HCT116 (cell line): ENCODE measurements around the gene AOC1. TPM values are rescaled to one million over a fixed set of nuclear protein-coding genes. Genes with fewer than 3 reads are reported as not detected.

Experiments
- ATAC-seq: fragments of 200-7000 bp; cut with Tn5 transposase; 2 replicates; pipeline ENCODE4 v1.9.1; 2020; ENCODE audit warnings: mild to moderate bottlenecking, moderate library complexity
- BruUV-seq: library from RNA; stranded (reverse); fragments of 400-500 nt; replicated peaks from 2 replicates; lab custom pipeline; 2021; lab: Mats Ljungman, UMichigan
- CTCF ChIA-PET: fragments of 300-600 bp; sonication (Branson Sonifier 250); formaldehyde crosslinking; loops from one replicate; lab custom pipeline; 2021; ENCODE audit warnings: antibody characterized with exemption; lab: Charles Lee
- POLR2A ChIA-PET: fragments of 300-600, 350-600 bp; sonication (Branson Sonifier 250); formaldehyde crosslinking; loops from one replicate; lab custom pipeline; 2021; ENCODE audit warnings: antibody characterized with exemption; lab: Charles Lee
- RAD21 ChIA-PET, 2 experiments: fragments of 300-600 bp; sonication (Branson Sonifier 250); formaldehyde crosslinking; loops; one replicate each; lab custom pipeline; 2023; ENCODE audit warnings: low total read pairs in 2 of 2; ENCODE audit not compliant: uncharacterized antibody in 2 of 2, unreplicated experiment in 2 of 2, low non-redundant PET in 1 of 2; lab: Charles Lee
- DNase-seq: peaks from one replicate; pipeline ENCODE4 v3.0.0-alpha.2; 2010; ENCODE audit warnings: low read depth, low spot score
- H2AFZ ChIP-seq: fragments of 200-600 bp; shearing (Covaris generic), sonication (generic); 2 replicates; pipeline ENCODE4 v1.6.1; 2017; ENCODE audit warnings: low read depth, mixed run types, mixed read lengths, antibody characterized with exemption, low read length; ENCODE audit not compliant: poor library complexity, severe bottlenecking
- H3K27ac ChIP-seq: 2 replicates; pipeline ENCODE4 v1.5.1; 2012; ENCODE audit warnings: low read depth, low read length
- H3K27me3 ChIP-seq: fragments of 200-600 bp; sonication (generic); 2 replicates; pipeline ENCODE4 v1.6.1; 2016; ENCODE audit warnings: mixed run types, low read length, mixed read lengths; ENCODE audit not compliant: insufficient read depth
- H3K36me3 ChIP-seq, 2 experiments: fragments of 200-500 bp in 1 of 2; fragments of 200-600 bp in 1 of 2; sonication (Bioruptor generic) in 1 of 2; sonication (generic) in 1 of 2; 2 replicates each; pipeline versions ENCODE4 v1.5.1 to v1.6.1; 2014 to 2016; ENCODE audit warnings: low read length in 2 of 2, inconsistent platforms in 1 of 2, mixed read lengths in 1 of 2, mixed run types in 1 of 2; ENCODE audit not compliant: insufficient read depth in 2 of 2, control insufficient read depth in 1 of 2
- H3K4me1 ChIP-seq, 2 experiments: fragments of 200-600 bp in 1 of 2; sonication (generic) in 1 of 2; 2 replicates each; pipeline versions ENCODE4 v1.5.1 to v1.6.1; 2012 to 2017; ENCODE audit warnings: low read length in 2 of 2, inconsistent platforms in 1 of 2, mild to moderate bottlenecking in 1 of 2, mixed read lengths in 1 of 2, mixed run types in 1 of 2, moderate library complexity in 1 of 2; ENCODE audit not compliant: insufficient read depth in 2 of 2, control insufficient read depth in 1 of 2
- H3K4me2 ChIP-seq: fragments of 200-600 bp; sonication (generic); 2 replicates; pipeline ENCODE4 v1.6.1; 2017; ENCODE audit warnings: mixed run types, low read length, mixed read lengths
- H3K4me3 ChIP-seq, 2 experiments: fragments of 200-600 bp in 1 of 2; sonication (generic) in 1 of 2; replicated peaks in 1 of 2; 2 replicates each; pipeline ENCODE4 v1.5.1; 2011 to 2016; ENCODE audit warnings: low read length in 2 of 2, control low read depth in 1 of 2, low read depth in 1 of 2, mild to moderate bottlenecking in 1 of 2, mixed read lengths in 1 of 2, mixed run types in 1 of 2
- H3K79me2 ChIP-seq: fragments of 200-600 bp; sonication (generic); 2 replicates; pipeline ENCODE4 v1.6.1; 2017; ENCODE audit warnings: mild to moderate bottlenecking, mixed run types, low read length, moderate library complexity, mixed read lengths; ENCODE audit not compliant: insufficient read depth
- H3K9ac ChIP-seq: fragments of 200-600 bp; sonication (generic); 2 replicates; pipeline ENCODE4 v1.6.1; 2016; ENCODE audit warnings: low read length, mixed read lengths
- H3K9me2 ChIP-seq: fragments of 200-600 bp; sonication (generic), shearing (Covaris generic); 2 replicates; pipeline ENCODE4 v1.6.1; 2017; ENCODE audit warnings: mixed run types, mild to moderate bottlenecking, moderate library complexity; ENCODE audit not compliant: insufficient read depth
- H3K9me3 ChIP-seq, 2 experiments: fragments of 200-500 bp in 1 of 2; fragments of 200-600 bp in 1 of 2; sonication (Bioruptor generic) in 1 of 2; sonication (generic) in 1 of 2; 2 replicates each; pipeline ENCODE4 v1.6.1; 2014 to 2017; ENCODE audit warnings: low read length in 2 of 2, mixed read lengths in 2 of 2, inconsistent platforms in 1 of 2, low read depth in 1 of 2, mild to moderate bottlenecking in 1 of 2, mixed run types in 1 of 2, moderate library complexity in 1 of 2; ENCODE audit not compliant: control insufficient read depth in 1 of 2, insufficient read depth in 1 of 2
- H4K20me1 ChIP-seq: fragments of 200-600 bp; sonication (generic), shearing (Covaris generic); 2 replicates; pipeline ENCODE4 v1.6.1; 2017; ENCODE audit warnings: mixed run types, mild to moderate bottlenecking, moderate library complexity; ENCODE audit not compliant: insufficient read depth
- ELF1 ChIP-seq: IDR thresholded peaks from 2 replicates; pipeline ENCODE4 v1.6.1; 2012; ENCODE audit warnings: low read depth, borderline replicate concordance
- EZH2 ChIP-seq: fragments of 200-600 bp; sonication (generic); IDR thresholded peaks from 2 replicates; pipeline ENCODE4 v1.6.1; 2017; ENCODE audit warnings: antibody characterized with exemption, mixed run types
- EZH2phosphoT487 ChIP-seq: fragments of 200-600 bp; IDR thresholded peaks from 2 replicates; pipeline ENCODE4 v1.6.1; 2018; ENCODE audit warnings: antibody characterized with exemption, borderline replicate concordance
- FOSL1 ChIP-seq: IDR thresholded peaks from 2 replicates; pipeline ENCODE4 v1.6.1; 2012; ENCODE audit warnings: low read depth
- JUND ChIP-seq: IDR thresholded peaks from 2 replicates; pipeline ENCODE4 v1.6.1; 2012
- MAX ChIP-seq: IDR thresholded peaks from 2 replicates; pipeline ENCODE4 v1.6.1; 2012
- POLR2A ChIP-seq: IDR thresholded peaks from 2 replicates; pipeline ENCODE4 v1.7.0; 2011; ENCODE audit warnings: borderline replicate concordance; ENCODE audit not compliant: insufficient read depth, insufficient read length; ENCODE audit errors: extremely low read depth
- RAD21 ChIP-seq: IDR thresholded peaks from 2 replicates; pipeline ENCODE4 v1.6.1; 2012; ENCODE audit warnings: low read depth, mild to moderate bottlenecking
- SIN3A ChIP-seq: IDR thresholded peaks from 2 replicates; pipeline ENCODE4 v1.6.1; 2012; ENCODE audit warnings: low read depth
- SP1 ChIP-seq: IDR thresholded peaks from 2 replicates; pipeline ENCODE4 v1.6.1; 2012; ENCODE audit warnings: low read depth
- SRF ChIP-seq: IDR thresholded peaks from 2 replicates; pipeline ENCODE4 v1.6.1; 2012; ENCODE audit warnings: low read depth
- YY1 ChIP-seq: IDR thresholded peaks from 2 replicates; pipeline ENCODE4 v1.6.1; 2011; ENCODE audit warnings: low read length, low read depth, moderate library complexity, mild to moderate bottlenecking; ENCODE audit not compliant: insufficient replicate concordance; ENCODE audit errors: extremely low read depth
- ZFX ChIP-seq: fragments of 450-650 bp; IDR thresholded peaks from 2 replicates; pipeline ENCODE4 v1.6.1; 2017
- ZNF274 ChIP-seq: fragments of 200-500 bp; sonication (Bioruptor generic); IDR thresholded peaks from 2 replicates; pipeline ENCODE4 v1.6.1; 2014; ENCODE audit warnings: mild to moderate bottlenecking, low read depth, low read length, inconsistent platforms
- intact Hi-C: fragments of 100-400 bp; cut with micrococcal nuclease; formaldehyde crosslinking; loops from 2 replicates; pipeline ENCODE4 v1.10.0; 2022
- total RNA-seq: library from RNA; stranded (reverse); gene quantifications from one replicate; pipeline ENCODE4 v1.2.1, GENCODE V29; 2021; ENCODE audit not compliant: unreplicated experiment
- TF ChIP-seq, protein P1 (sequence below), 3 experiments: fragments of 200-600 bp in 1 of 3; sonication (generic) in 1 of 3; IDR thresholded peaks in 2 of 3; conservative IDR thresholded peaks in 1 of 3; 2 replicates each; pipeline ENCODE4 v1.5.1; 2012 to 2017; ENCODE audit warnings: low read depth in 2 of 3, low read length in 2 of 3, antibody characterized with exemption in 1 of 3, borderline replicate concordance in 1 of 3, control low read depth in 1 of 3, mild to moderate bottlenecking in 1 of 3, mixed read lengths in 1 of 3, mixed run types in 1 of 3, moderate library complexity in 1 of 3; ENCODE audit not compliant: insufficient read depth in 1 of 3

The AOC1 gene
- total RNA-seq, 1 experiment from 2014 or later: 0.37 TPM

GRCh38 chr7:150860978-150861295, 8.6 kb downstream of the AOC1 start:
- CTCF ChIA-PET: no interaction called here
- no TSS peak for BruUV-seq

GRCh38 chr7:150862356-150862755, 10.0 kb downstream of the AOC1 start:
- no TSS peak for BruUV-seq
- Histone ChIP-seq H3K4me3 (no peak overlapping the region), H3K9ac (no peak overlapping the region), H3K27ac (no peak overlapping the region), H3K36me3 (no peaks in the 10 kb centered on the region), H3K79me2 (no peaks in the 10 kb centered on the region), H3K4me2 (no peak overlapping the region), H3K9me3 (no peaks in the 10 kb centered on the region), H3K9me2 (no peaks in the 10 kb centered on the region), H3K4me1 (no peaks in the 10 kb centered on the region), H2AFZ (no peak overlapping the region), H3K27me3 (no peaks in the 10 kb centered on the region; the same call in none of the 2 replicates), H4K20me1 (no peaks in the 10 kb centered on the region)
- ChIA-PET CTCF (no interaction called here), RAD21 (no interaction called here), POLR2A (no interaction called here)
- DNase-seq (no peak), ATAC-seq (no peak)
- intact Hi-C loops: no loop called here
- TF ChIP-seq SIN3A (no peak), ELF1 (no peak), FOSL1 (no peak), SP1 (no peak), RAD21 (no peak), ZFX (no peak), JUND (no peak), POLR2A (no peak), MAX (no peak), SRF (no peak), YY1 (no peak), EZH2phosphoT487 (no peak), ZNF274 (no peak), EZH2 (no peak)

More at GRCh38 chr7:150860978-150861295, 8.6 kb downstream of the AOC1 start:
- no peaks in the 10 kb centered on the region for H4K20me1 ChIP-seq
- TF ChIP-seq ZNF274: no peak
- TF ChIP-seq JUND: no peak
- TF ChIP-seq, protein P1, sequence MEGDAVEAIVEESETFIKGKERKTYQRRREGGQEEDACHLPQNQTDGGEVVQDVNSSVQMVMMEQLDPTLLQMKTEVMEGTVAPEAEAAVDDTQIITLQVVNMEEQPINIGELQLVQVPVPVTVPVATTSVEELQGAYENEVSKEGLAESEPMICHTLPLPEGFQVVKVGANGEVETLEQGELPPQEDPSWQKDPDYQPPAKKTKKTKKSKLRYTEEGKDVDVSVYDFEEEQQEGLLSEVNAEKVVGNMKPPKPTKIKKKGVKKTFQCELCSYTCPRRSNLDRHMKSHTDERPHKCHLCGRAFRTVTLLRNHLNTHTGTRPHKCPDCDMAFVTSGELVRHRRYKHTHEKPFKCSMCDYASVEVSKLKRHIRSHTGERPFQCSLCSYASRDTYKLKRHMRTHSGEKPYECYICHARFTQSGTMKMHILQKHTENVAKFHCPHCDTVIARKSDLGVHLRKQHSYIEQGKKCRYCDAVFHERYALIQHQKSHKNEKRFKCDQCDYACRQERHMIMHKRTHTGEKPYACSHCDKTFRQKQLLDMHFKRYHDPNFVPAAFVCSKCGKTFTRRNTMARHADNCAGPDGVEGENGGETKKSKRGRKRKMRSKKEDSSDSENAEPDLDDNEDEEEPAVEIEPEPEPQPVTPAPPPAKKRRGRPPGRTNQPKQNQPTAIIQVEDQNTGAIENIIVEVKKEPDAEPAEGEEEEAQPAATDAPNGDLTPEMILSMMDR (IDR thresholded peaks at IDR 0.05 in 2 of 3, conservative IDR thresholded peaks at IDR 0.05 in 1 of 3; ENCODE audit: borderline replicate concordance in 1 of 3, insufficient read depth in 1 of 3, low read depth in 2 of 3, low read length in 2 of 3): no peak
- no peak for TF ChIP-seq RAD21
- no peak for TF ChIP-seq ELF1
- RAD21 ChIA-PET: no interaction called here
- no peaks in the 10 kb centered on the region for H3K36me3 ChIP-seq
- no peak for DNase-seq
- POLR2A ChIA-PET: no interaction called here
- H3K4me3 ChIP-seq: no peak overlapping the region
- H3K9ac ChIP-seq: no peak overlapping the region
- no peaks in the 10 kb centered on the region for H3K9me3 ChIP-seq
- H3K4me2 ChIP-seq: no peak overlapping the region
- H3K27ac ChIP-seq: no peak overlapping the region
- no peaks in the 10 kb centered on the region for H3K79me2 ChIP-seq
- no peaks in the 10 kb centered on the region for H3K4me1 ChIP-seq
- intact Hi-C loops: no loop called here
- H3K9me2 ChIP-seq: no peaks in the 10 kb centered on the region
- H2AFZ ChIP-seq: no peak overlapping the region
- no peak for ATAC-seq
- no peaks in the 10 kb centered on the region; the same call in none of the 2 replicates for H3K27me3 ChIP-seq
